HCT116 (cell line): ENCODE results near the gene TRIM73. TPM values are rescaled to one million over a fixed set of nuclear protein-coding genes. Genes with fewer than 3 reads are reported as not detected.
"Not testable (repeated sequence)": the region's sequence is repeated elsewhere in the genome, so short reads cannot be mapped to it uniquely, and the experiment has no call there.

Experiments used
- ATAC-seq: fragments of 200-7000 bp; cut with Tn5 transposase; 2 replicates; pipeline ENCODE4 v1.9.1; 2020; ENCODE audit warnings: mild to moderate bottlenecking, moderate library complexity
- BruUV-seq: library from RNA; stranded (reverse); fragments of 400-500 nt; replicated peaks from 2 replicates; lab custom pipeline; 2021; lab: Mats Ljungman, UMichigan
- CTCF ChIA-PET: fragments of 300-600 bp; sonication (Branson Sonifier 250); formaldehyde crosslinking; loops from one replicate; lab custom pipeline; 2021; ENCODE audit warnings: antibody characterized with exemption; lab: Charles Lee
- POLR2A ChIA-PET: fragments of 300-600, 350-600 bp; sonication (Branson Sonifier 250); formaldehyde crosslinking; loops from one replicate; lab custom pipeline; 2021; ENCODE audit warnings: antibody characterized with exemption; lab: Charles Lee
- RAD21 ChIA-PET, 2 experiments: fragments of 300-600 bp; sonication (Branson Sonifier 250); formaldehyde crosslinking; loops; one replicate each; lab custom pipeline; 2023; ENCODE audit warnings: low total read pairs in 2 of 2; ENCODE audit not compliant: uncharacterized antibody in 2 of 2, unreplicated experiment in 2 of 2, low non-redundant PET in 1 of 2; lab: Charles Lee
- DNase-seq: peaks from one replicate; pipeline ENCODE4 v3.0.0-alpha.2; 2010; ENCODE audit warnings: low read depth, low spot score
- H2AFZ ChIP-seq: fragments of 200-600 bp; shearing (Covaris generic), sonication (generic); 2 replicates; pipeline ENCODE4 v1.6.1; 2017; ENCODE audit warnings: low read depth, mixed run types, mixed read lengths, antibody characterized with exemption, low read length; ENCODE audit not compliant: poor library complexity, severe bottlenecking
- H3K27ac ChIP-seq: 2 replicates; pipeline ENCODE4 v1.5.1; 2012; ENCODE audit warnings: low read depth, low read length
- H3K27me3 ChIP-seq: fragments of 200-600 bp; sonication (generic); 2 replicates; pipeline ENCODE4 v1.6.1; 2016; ENCODE audit warnings: mixed run types, low read length, mixed read lengths; ENCODE audit not compliant: insufficient read depth
- H3K36me3 ChIP-seq, 2 experiments: fragments of 200-500 bp in 1 of 2; fragments of 200-600 bp in 1 of 2; sonication (Bioruptor generic) in 1 of 2; sonication (generic) in 1 of 2; 2 replicates each; pipeline versions ENCODE4 v1.5.1 to v1.6.1; 2014 to 2016; ENCODE audit warnings: low read length in 2 of 2, inconsistent platforms in 1 of 2, mixed read lengths in 1 of 2, mixed run types in 1 of 2; ENCODE audit not compliant: insufficient read depth in 2 of 2, control insufficient read depth in 1 of 2
- H3K4me1 ChIP-seq, 2 experiments: fragments of 200-600 bp in 1 of 2; sonication (generic) in 1 of 2; 2 replicates each; pipeline versions ENCODE4 v1.5.1 to v1.6.1; 2012 to 2017; ENCODE audit warnings: low read length in 2 of 2, inconsistent platforms in 1 of 2, mild to moderate bottlenecking in 1 of 2, mixed read lengths in 1 of 2, mixed run types in 1 of 2, moderate library complexity in 1 of 2; ENCODE audit not compliant: insufficient read depth in 2 of 2, control insufficient read depth in 1 of 2
- H3K4me2 ChIP-seq: fragments of 200-600 bp; sonication (generic); 2 replicates; pipeline ENCODE4 v1.6.1; 2017; ENCODE audit warnings: mixed run types, low read length, mixed read lengths
- H3K4me3 ChIP-seq, 2 experiments: fragments of 200-600 bp in 1 of 2; sonication (generic) in 1 of 2; replicated peaks in 1 of 2; 2 replicates each; pipeline ENCODE4 v1.5.1; 2011 to 2016; ENCODE audit warnings: low read length in 2 of 2, control low read depth in 1 of 2, low read depth in 1 of 2, mild to moderate bottlenecking in 1 of 2, mixed read lengths in 1 of 2, mixed run types in 1 of 2
- H3K79me2 ChIP-seq: fragments of 200-600 bp; sonication (generic); 2 replicates; pipeline ENCODE4 v1.6.1; 2017; ENCODE audit warnings: mild to moderate bottlenecking, mixed run types, low read length, moderate library complexity, mixed read lengths; ENCODE audit not compliant: insufficient read depth
- H3K9ac ChIP-seq: fragments of 200-600 bp; sonication (generic); 2 replicates; pipeline ENCODE4 v1.6.1; 2016; ENCODE audit warnings: low read length, mixed read lengths
- H3K9me2 ChIP-seq: fragments of 200-600 bp; sonication (generic), shearing (Covaris generic); 2 replicates; pipeline ENCODE4 v1.6.1; 2017; ENCODE audit warnings: mixed run types, mild to moderate bottlenecking, moderate library complexity; ENCODE audit not compliant: insufficient read depth
- H3K9me3 ChIP-seq, 2 experiments: fragments of 200-500 bp in 1 of 2; fragments of 200-600 bp in 1 of 2; sonication (Bioruptor generic) in 1 of 2; sonication (generic) in 1 of 2; 2 replicates each; pipeline ENCODE4 v1.6.1; 2014 to 2017; ENCODE audit warnings: low read length in 2 of 2, mixed read lengths in 2 of 2, inconsistent platforms in 1 of 2, low read depth in 1 of 2, mild to moderate bottlenecking in 1 of 2, mixed run types in 1 of 2, moderate library complexity in 1 of 2; ENCODE audit not compliant: control insufficient read depth in 1 of 2, insufficient read depth in 1 of 2
- H4K20me1 ChIP-seq: fragments of 200-600 bp; sonication (generic), shearing (Covaris generic); 2 replicates; pipeline ENCODE4 v1.6.1; 2017; ENCODE audit warnings: mixed run types, mild to moderate bottlenecking, moderate library complexity; ENCODE audit not compliant: insufficient read depth
- intact Hi-C: fragments of 100-400 bp; cut with micrococcal nuclease; formaldehyde crosslinking; loops from 2 replicates; pipeline ENCODE4 v1.10.0; 2022
- total RNA-seq: library from RNA; stranded (reverse); gene quantifications from one replicate; pipeline ENCODE4 v1.2.1, GENCODE V29; 2021; ENCODE audit not compliant: unreplicated experiment

The TRIM73 gene
- total RNA-seq, 1 experiment from 2014 or later: 8.8 TPM

GRCh38 chr7:75403455-75404443, 8.3 kb downstream of the TRIM73 start:
- CTCF ChIA-PET, H3K27ac ChIP-seq, H3K9me2 ChIP-seq, H3K36me3 ChIP-seq, DNase-seq, BruUV-seq, intact Hi-C loops, H3K9ac ChIP-seq, H2AFZ ChIP-seq, H3K27me3 ChIP-seq, H3K79me2 ChIP-seq, H4K20me1 ChIP-seq, ATAC-seq, H3K4me1 ChIP-seq, H3K4me2 ChIP-seq, H3K9me3 ChIP-seq, H3K4me3 ChIP-seq, POLR2A ChIA-PET, RAD21 ChIA-PET: not testable (repeated sequence)

GRCh38 chr7:75404663-75405062, 9.2 kb downstream of the TRIM73 start:
- H3K4me1 ChIP-seq, H3K9me2 ChIP-seq, H4K20me1 ChIP-seq, H3K79me2 ChIP-seq, CTCF ChIA-PET, intact Hi-C loops, H3K9ac ChIP-seq, H3K4me3 ChIP-seq, BruUV-seq, H2AFZ ChIP-seq, H3K36me3 ChIP-seq, H3K27me3 ChIP-seq, H3K4me2 ChIP-seq, H3K27ac ChIP-seq, POLR2A ChIA-PET, DNase-seq, RAD21 ChIA-PET, H3K9me3 ChIP-seq: not testable (repeated sequence)
- ATAC-seq: peak; percentile 87

GRCh38 chr7:75409880-75410822, 14.7 kb downstream of the TRIM73 start:
- BruUV-seq: TSS peak; percentile 77
- H3K79me2 ChIP-seq, H4K20me1 ChIP-seq, H3K9ac ChIP-seq, H3K9me2 ChIP-seq, H3K9me3 ChIP-seq, H3K27ac ChIP-seq, H3K36me3 ChIP-seq, H3K4me2 ChIP-seq, DNase-seq, H3K4me1 ChIP-seq, CTCF ChIA-PET, H2AFZ ChIP-seq, POLR2A ChIA-PET, intact Hi-C loops, RAD21 ChIA-PET, H3K27me3 ChIP-seq: not testable (repeated sequence)
- ATAC-seq: peak; percentile 91
- H3K4me3 ChIP-seq: peak overlapping the region in 1 of 2 experiments; percentile 28; a peak in 2 of 4 replicates

GRCh38 chr7:75410823-75411173, 15.4 kb downstream of the TRIM73 start:
- H3K36me3 ChIP-seq, BruUV-seq, H3K9ac ChIP-seq, H3K4me1 ChIP-seq, H3K4me3 ChIP-seq, RAD21 ChIA-PET, H3K27me3 ChIP-seq, H3K79me2 ChIP-seq, H3K4me2 ChIP-seq, H3K9me2 ChIP-seq, H4K20me1 ChIP-seq, CTCF ChIA-PET, POLR2A ChIA-PET, intact Hi-C loops, H2AFZ ChIP-seq, H3K27ac ChIP-seq, DNase-seq, H3K9me3 ChIP-seq: not testable (repeated sequence)
- ATAC-seq: peak; percentile 33
